Measurements from ENCODE around the gene TLE2. TPM values are rescaled to one million over a fixed set of nuclear protein-coding genes. Genes with fewer than 3 reads are reported as not detected.

Gene TLE2
- total and polyA plus RNA-seq, 2 of the 4 experiments (the other 2 are of a cell fraction), result under 0.01 to 0.41 TPM

DNA sequence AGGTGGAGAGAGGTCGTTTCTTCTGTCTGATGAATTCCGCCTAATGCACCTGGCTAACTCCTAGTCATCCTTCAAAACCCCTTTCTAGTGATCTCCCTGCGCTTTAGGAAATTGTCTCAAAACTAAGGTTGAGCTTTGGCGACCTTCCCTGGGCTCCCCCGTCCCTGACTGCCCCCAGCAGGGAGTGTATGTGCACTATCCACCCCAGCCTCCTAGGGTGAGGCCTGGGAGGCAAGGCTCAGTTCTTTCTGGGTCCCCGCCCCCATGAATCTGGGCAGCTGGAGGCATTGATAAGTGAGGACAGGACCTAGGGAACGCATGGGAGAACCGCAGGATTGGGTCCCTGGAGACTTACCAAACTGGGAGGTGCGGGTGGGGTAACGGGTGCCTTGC lies 51.3 kb downstream of the TLE2 start:
- ChIA-PET POLR2A (ENCODE audit: unreplicated experiment) (no interaction called here), CTCF (no interaction called here)
- no peaks in the 10 kb centered on the region for H3K27me3 ChIP-seq (ENCODE audit: control insufficient read depth, insufficient read depth, low read length)
- no peak overlapping the region for H4K91ac ChIP-seq (ENCODE audit: insufficient read depth, low read depth, low read length)
- no peak overlapping the region; the same call in 1 of the 2 replicates for H3K4ac ChIP-seq (ENCODE audit: low read depth, low read length)
- H3K27ac ChIP-seq (ENCODE audit: insufficient read depth, low read length), result no peak overlapping the region
- 100% methylated on average over 2 of the region's 10 CpGs; no CpG with 5 or more reads in 1 of the 2 experiments for WGBS, 2 experiments (ENCODE audit: extremely low coverage in 2 of 2, insufficient read length in 1 of 2)
- in situ Hi-C loops (cut with MboI; ENCODE audit: low sequenced_read_pairs) (no loop called here), dilution Hi-C loops (cut with HindIII; ENCODE audit: low sequenced_read_pairs, unreplicated experiment) (no loop called here), intact Hi-C loops (cut with micrococcal nuclease) (loop anchor here (2.0 kb wide), 1 partner anchor 57 kb away; no protein-coding TSS in a partner anchor)
- no peak overlapping the region for H2AK9ac ChIP-seq (replicated peaks; ENCODE audit: low read depth, low read length, poor library complexity)
- H3K4me2 ChIP-seq (ENCODE audit: low read depth, low read length), result peak overlapping the region; percentile 48; the same call in 1 of the 2 replicates
- no TSS peak for BruUV-seq (replicated peaks)
- DNase-seq (no peak), ATAC-seq (ENCODE audit: low read depth) (no peak)
- H2AFZ ChIP-seq (replicated peaks; ENCODE audit: low read length, poor library complexity), result peak overlapping the region; percentile 39
- no peak overlapping the region for H2BK5ac ChIP-seq (ENCODE audit: low read depth, low read length, poor library complexity, severe bottlenecking)
- H3K23ac ChIP-seq (ENCODE audit: low read depth, low read length), result no peak overlapping the region
- no peaks in the 10 kb centered on the region for H3K9me3 ChIP-seq (ENCODE audit: control insufficient read depth, insufficient read depth, low read length)
- H3K4me1 ChIP-seq (ENCODE audit: control insufficient read depth, insufficient read depth, low read length), result peaks cover 9% of the 10 kb centered on the region
- no peak overlapping the region for H3K18ac ChIP-seq (ENCODE audit: low read depth, low read length)
- no peak overlapping the region; the same call in 1 of the 2 replicates for H2AK5ac ChIP-seq (ENCODE audit: low read depth, low read length)
- H3K56ac ChIP-seq (ENCODE audit: extremely low read depth, insufficient read depth, low read length), result no peak overlapping the region
- no peaks in the 10 kb centered on the region for H3K79me1 ChIP-seq (ENCODE audit: low read depth in 1 of 2, low read length in 2 of 2)
- no peak overlapping the region for H3K4me3 ChIP-seq (ENCODE audit: insufficient read depth, low read depth, low read length)
- H4K20me1 ChIP-seq (ENCODE audit: insufficient read depth, low read length), result no peaks in the 10 kb centered on the region
- no peak overlapping the region for H2BK15ac ChIP-seq (ENCODE audit: low read depth, low read length)
- no peaks in the 10 kb centered on the region for H3K36me3 ChIP-seq (ENCODE audit: control insufficient read depth, insufficient read depth, low read length)
- no peak for TF ChIP-seq RFX5 (IDR thresholded peaks at IDR 0.05; ENCODE audit: low read depth, low read length)
- TF ChIP-seq, protein P1, sequence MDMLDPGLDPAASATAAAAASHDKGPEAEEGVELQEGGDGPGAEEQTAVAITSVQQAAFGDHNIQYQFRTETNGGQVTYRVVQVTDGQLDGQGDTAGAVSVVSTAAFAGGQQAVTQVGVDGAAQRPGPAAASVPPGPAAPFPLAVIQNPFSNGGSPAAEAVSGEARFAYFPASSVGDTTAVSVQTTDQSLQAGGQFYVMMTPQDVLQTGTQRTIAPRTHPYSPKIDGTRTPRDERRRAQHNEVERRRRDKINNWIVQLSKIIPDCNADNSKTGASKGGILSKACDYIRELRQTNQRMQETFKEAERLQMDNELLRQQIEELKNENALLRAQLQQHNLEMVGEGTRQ (IDR thresholded peaks at IDR 0.05; ENCODE audit: low read depth, low read length), result no peak
- no peak for TF ChIP-seq RCOR1 (IDR thresholded peaks at IDR 0.05; ENCODE audit: insufficient replicate concordance, low read length)
- no peak for TF ChIP-seq BHLHE40 (IDR thresholded peaks at IDR 0.05; ENCODE audit: low read depth, low read length)
- TF ChIP-seq, protein P2, sequence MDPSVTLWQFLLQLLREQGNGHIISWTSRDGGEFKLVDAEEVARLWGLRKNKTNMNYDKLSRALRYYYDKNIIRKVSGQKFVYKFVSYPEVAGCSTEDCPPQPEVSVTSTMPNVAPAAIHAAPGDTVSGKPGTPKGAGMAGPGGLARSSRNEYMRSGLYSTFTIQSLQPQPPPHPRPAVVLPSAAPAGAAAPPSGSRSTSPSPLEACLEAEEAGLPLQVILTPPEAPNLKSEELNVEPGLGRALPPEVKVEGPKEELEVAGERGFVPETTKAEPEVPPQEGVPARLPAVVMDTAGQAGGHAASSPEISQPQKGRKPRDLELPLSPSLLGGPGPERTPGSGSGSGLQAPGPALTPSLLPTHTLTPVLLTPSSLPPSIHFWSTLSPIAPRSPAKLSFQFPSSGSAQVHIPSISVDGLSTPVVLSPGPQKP (IDR thresholded peaks at IDR 0.05; ENCODE audit: borderline replicate concordance, low read depth, low read length), result no peak
- TF ChIP-seq NFE2L2 (IDR thresholded peaks at IDR 0.05; ENCODE audit: low read depth, low read length), result no peak
- TF ChIP-seq MXI1 (IDR thresholded peaks at IDR 0.05; ENCODE audit: borderline replicate concordance, low read depth, low read length), result no peak
- TF ChIP-seq, protein P3, sequence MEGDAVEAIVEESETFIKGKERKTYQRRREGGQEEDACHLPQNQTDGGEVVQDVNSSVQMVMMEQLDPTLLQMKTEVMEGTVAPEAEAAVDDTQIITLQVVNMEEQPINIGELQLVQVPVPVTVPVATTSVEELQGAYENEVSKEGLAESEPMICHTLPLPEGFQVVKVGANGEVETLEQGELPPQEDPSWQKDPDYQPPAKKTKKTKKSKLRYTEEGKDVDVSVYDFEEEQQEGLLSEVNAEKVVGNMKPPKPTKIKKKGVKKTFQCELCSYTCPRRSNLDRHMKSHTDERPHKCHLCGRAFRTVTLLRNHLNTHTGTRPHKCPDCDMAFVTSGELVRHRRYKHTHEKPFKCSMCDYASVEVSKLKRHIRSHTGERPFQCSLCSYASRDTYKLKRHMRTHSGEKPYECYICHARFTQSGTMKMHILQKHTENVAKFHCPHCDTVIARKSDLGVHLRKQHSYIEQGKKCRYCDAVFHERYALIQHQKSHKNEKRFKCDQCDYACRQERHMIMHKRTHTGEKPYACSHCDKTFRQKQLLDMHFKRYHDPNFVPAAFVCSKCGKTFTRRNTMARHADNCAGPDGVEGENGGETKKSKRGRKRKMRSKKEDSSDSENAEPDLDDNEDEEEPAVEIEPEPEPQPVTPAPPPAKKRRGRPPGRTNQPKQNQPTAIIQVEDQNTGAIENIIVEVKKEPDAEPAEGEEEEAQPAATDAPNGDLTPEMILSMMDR (conservative IDR thresholded peaks at IDR 0.05; ENCODE audit: low read depth, low read length), result no peak
- TF ChIP-seq CHD1 (IDR thresholded peaks at IDR 0.05; ENCODE audit: low read depth, low read length), result no peak
- TF ChIP-seq MAFK (IDR thresholded peaks at IDR 0.05; ENCODE audit: low read depth, low read length), result no peak
- TF ChIP-seq FOS (IDR thresholded peaks at IDR 0.05; ENCODE audit: low read depth, low read length), result no peak
- H4K8ac ChIP-seq (ENCODE audit: low read depth in 2 of 2, low read length in 2 of 2), result no peak overlapping the region
- no peak overlapping the region for H2BK120ac ChIP-seq (ENCODE audit: low read depth, low read length)
- no peak overlapping the region for H3K9ac ChIP-seq (ENCODE audit: low read depth, low read length)
- H3K9me1 ChIP-seq (ENCODE audit: insufficient read depth, low read length), result 0 out of 2 replicates have a peak, but pooled peaks cover 6% of the 10 kb centered on the region
- 0 out of 2 replicates have a peak overlapping the region, but pooled peaks have one; percentile 5 for H2BK20ac ChIP-seq (ENCODE audit: low read depth, low read length)
- no peak overlapping the region for H4K5ac ChIP-seq (ENCODE audit: low read depth, low read length)
- H3K14ac ChIP-seq (replicated peaks; ENCODE audit: low read depth, low read length), result no peak overlapping the region
